ENCODE data around the gene CWC25.

The CWC25 gene

GRCh38 chr17:38777641-38778250 lies 47.4 kb downstream of the CWC25 start:
- Mint-ChIP-seq H3K36me3 (peaks cover 4% of the 10 kb centered on the region), H3K4me3 (no peak overlapping the region), H3K27ac (no peak overlapping the region), H3K9me3 (ENCODE audit: low read depth) (no peaks in the 10 kb centered on the region), H3K27me3 (no peaks in the 10 kb centered on the region), H3K4me1 (ENCODE audit: low read depth) (peaks cover 2% of the 10 kb centered on the region)

- Mint-ChIP-seq H3K4me1 (ENCODE audit: low read depth) (no peaks in the 10 kb centered on the region), H3K27ac (peak overlapping the region; percentile 34), H3K9me3 (ENCODE audit: low read depth) (no peaks in the 10 kb centered on the region), H3K36me3 (peaks cover 3% of the 10 kb centered on the region), H3K4me3 (no peak overlapping the region), H3K27me3 (no peaks in the 10 kb centered on the region)
Observed at GRCh38 chr17:38773258-38773657, 51.9 kb downstream of the CWC25 start.

GRCh38 chr17:38768417-38768816 lies 56.7 kb downstream of the CWC25 start:
- no peak overlapping the region for H3K4me3 Mint-ChIP-seq
- H3K36me3 Mint-ChIP-seq, result no peaks in the 10 kb centered on the region
- no peaks in the 10 kb centered on the region for H3K9me3 Mint-ChIP-seq (ENCODE audit: low read depth)
- no peaks in the 10 kb centered on the region for H3K27me3 Mint-ChIP-seq
- peak overlapping the region; percentile 50 for H3K27ac Mint-ChIP-seq
- peaks cover 2% of the 10 kb centered on the region for H3K4me1 Mint-ChIP-seq (ENCODE audit: low read depth)

- H3K4me3 Mint-ChIP-seq, result no peak overlapping the region
- H3K36me3 Mint-ChIP-seq, result no peaks in the 10 kb centered on the region
- H3K4me1 Mint-ChIP-seq (ENCODE audit: low read depth), result peaks cover 6% of the 10 kb centered on the region
- H3K9me3 Mint-ChIP-seq (ENCODE audit: low read depth), result no peaks in the 10 kb centered on the region
- no peak overlapping the region for H3K27ac Mint-ChIP-seq
- H3K27me3 Mint-ChIP-seq, result no peaks in the 10 kb centered on the region
Observed at GRCh38 chr17:38766341-38766740, 58.8 kb downstream of the CWC25 start.

GRCh38 chr17:38762231-38762630 lies 62.9 kb downstream of the CWC25 start:
- no peak overlapping the region for H3K27ac Mint-ChIP-seq
- no peaks in the 10 kb centered on the region for H3K36me3 Mint-ChIP-seq
- peaks cover 11% of the 10 kb centered on the region for H3K4me1 Mint-ChIP-seq (ENCODE audit: low read depth)
- H3K4me3 Mint-ChIP-seq, result no peak overlapping the region
- H3K27me3 Mint-ChIP-seq, result no peaks in the 10 kb centered on the region
- no peaks in the 10 kb centered on the region for H3K9me3 Mint-ChIP-seq (ENCODE audit: low read depth)

GRCh38 chr17:38761612-38762011 lies 63.5 kb downstream of the CWC25 start:
- Mint-ChIP-seq H3K27ac (peak overlapping the region; percentile 41), H3K36me3 (no peaks in the 10 kb centered on the region), H3K27me3 (no peaks in the 10 kb centered on the region), H3K4me3 (no peak overlapping the region), H3K4me1 (ENCODE audit: low read depth) (peaks cover 11% of the 10 kb centered on the region), H3K9me3 (ENCODE audit: low read depth) (no peaks in the 10 kb centered on the region)

- Mint-ChIP-seq H3K9me3 (ENCODE audit: low read depth) (no peaks in the 10 kb centered on the region), H3K27me3 (peaks cover 1% of the 10 kb centered on the region), H3K27ac (peak overlapping the region; percentile 100), H3K4me1 (ENCODE audit: low read depth) (peaks cover 46% of the 10 kb centered on the region), H3K36me3 (peaks cover 10% of the 10 kb centered on the region), H3K4me3 (peak overlapping the region; percentile 99)
Observed at GRCh38 chr17:38753071-38753506, 72.0 kb downstream of the CWC25 start.

- H3K4me1 Mint-ChIP-seq (ENCODE audit: low read depth), result peaks cover 46% of the 10 kb centered on the region
- H3K9me3 Mint-ChIP-seq (ENCODE audit: low read depth), result no peaks in the 10 kb centered on the region
- peaks cover 1% of the 10 kb centered on the region for H3K27me3 Mint-ChIP-seq
- peak within 1 kb of the TSS; percentile 100 for H3K27ac Mint-ChIP-seq
- peak within 1 kb of the TSS; percentile 99 for H3K4me3 Mint-ChIP-seq
- peaks cover 10% of the 10 kb centered on the region for H3K36me3 Mint-ChIP-seq
Observed at GRCh38 chr17:38752308-38753070, 72.6 kb downstream of the CWC25 start, which contains the start of gene PSMB3. Gene PSMB3, plus strand, starts transcription at chr17:38752741. Its CDS starts 86 bp downstream, at chr17:38752827.

- Mint-ChIP-seq H3K27ac (peak overlapping the region; percentile 100), H3K36me3 (peaks cover 10% of the 10 kb centered on the region), H3K4me1 (ENCODE audit: low read depth) (peaks cover 46% of the 10 kb centered on the region), H3K9me3 (ENCODE audit: low read depth) (no peaks in the 10 kb centered on the region), H3K4me3 (peak overlapping the region; percentile 99), H3K27me3 (peaks cover 1% of the 10 kb centered on the region)
Observed at GRCh38 chr17:38751808-38752307, 73.3 kb downstream of the CWC25 start.

- H3K36me3 Mint-ChIP-seq, result peaks cover 10% of the 10 kb centered on the region
Observed at GRCh38 chr17:38751144-38751807, 73.8 kb downstream of the CWC25 start.

More at GRCh38 chr17:38751144-38751807, 73.8 kb downstream of the CWC25 start:
- Mint-ChIP-seq H3K27me3 (peaks cover 4% of the 10 kb centered on the region), H3K4me3 (peak overlapping the region; percentile 99), H3K4me1 (ENCODE audit: low read depth) (peaks cover 52% of the 10 kb centered on the region), H3K9me3 (ENCODE audit: low read depth) (no peaks in the 10 kb centered on the region), H3K27ac (peak overlapping the region; percentile 100)
